ENCODE data around the gene CACUL1. TPM values are rescaled to one million over a fixed set of nuclear protein-coding genes. Genes with fewer than 3 reads are reported as not detected.
"Not testable (repeated sequence)": the region's sequence is repeated elsewhere in the genome, so short reads cannot be mapped to it uniquely, and the experiment has no call there.

The CACUL1 gene
- total RNA-seq, 1 experiment from 2014 or later = 67.5 TPM

DNA sequence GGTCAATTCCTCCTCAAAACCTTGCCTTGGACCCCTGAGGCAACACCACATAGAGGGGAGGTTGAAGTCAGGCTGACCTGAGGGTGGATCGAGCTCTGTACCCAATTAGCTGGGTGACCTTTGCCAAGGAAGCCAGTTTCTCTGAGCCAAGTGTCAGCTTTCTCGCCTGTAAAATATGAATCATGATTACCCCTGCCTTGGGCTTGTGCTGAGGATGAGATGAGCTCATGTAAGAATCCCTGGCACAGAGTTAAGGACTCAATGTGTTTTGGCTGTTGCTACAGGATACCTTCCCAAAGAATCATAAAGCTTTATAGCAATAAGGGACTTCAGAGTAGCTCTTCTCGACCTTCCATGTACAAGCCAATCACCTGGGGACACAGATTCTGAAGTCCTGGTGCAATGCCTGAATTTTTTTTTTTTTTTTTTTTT is 43.5 kb upstream of the CACUL1 start (continued):
- TF ChIP-seq, protein P1, sequence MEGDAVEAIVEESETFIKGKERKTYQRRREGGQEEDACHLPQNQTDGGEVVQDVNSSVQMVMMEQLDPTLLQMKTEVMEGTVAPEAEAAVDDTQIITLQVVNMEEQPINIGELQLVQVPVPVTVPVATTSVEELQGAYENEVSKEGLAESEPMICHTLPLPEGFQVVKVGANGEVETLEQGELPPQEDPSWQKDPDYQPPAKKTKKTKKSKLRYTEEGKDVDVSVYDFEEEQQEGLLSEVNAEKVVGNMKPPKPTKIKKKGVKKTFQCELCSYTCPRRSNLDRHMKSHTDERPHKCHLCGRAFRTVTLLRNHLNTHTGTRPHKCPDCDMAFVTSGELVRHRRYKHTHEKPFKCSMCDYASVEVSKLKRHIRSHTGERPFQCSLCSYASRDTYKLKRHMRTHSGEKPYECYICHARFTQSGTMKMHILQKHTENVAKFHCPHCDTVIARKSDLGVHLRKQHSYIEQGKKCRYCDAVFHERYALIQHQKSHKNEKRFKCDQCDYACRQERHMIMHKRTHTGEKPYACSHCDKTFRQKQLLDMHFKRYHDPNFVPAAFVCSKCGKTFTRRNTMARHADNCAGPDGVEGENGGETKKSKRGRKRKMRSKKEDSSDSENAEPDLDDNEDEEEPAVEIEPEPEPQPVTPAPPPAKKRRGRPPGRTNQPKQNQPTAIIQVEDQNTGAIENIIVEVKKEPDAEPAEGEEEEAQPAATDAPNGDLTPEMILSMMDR (IDR thresholded peaks at IDR 0.05 in 2 of 3, conservative IDR thresholded peaks at IDR 0.05 in 1 of 3; ENCODE audit: borderline replicate concordance in 1 of 3, insufficient read depth in 1 of 3, low read depth in 2 of 3, low read length in 2 of 3) = no peak
- no peak for TF ChIP-seq YY1 (IDR thresholded peaks at IDR 0.05; ENCODE audit: extremely low read depth, insufficient replicate concordance, low read depth, low read length)
- no peak for TF ChIP-seq EGR1 (IDR thresholded peaks at IDR 0.05; ENCODE audit: low read depth)
- TF ChIP-seq JUND (IDR thresholded peaks at IDR 0.05) = no peak; the same call in 1 of the 2 replicates
- no peak for TF ChIP-seq SP1 (IDR thresholded peaks at IDR 0.05; ENCODE audit: low read depth)
- no peak for TF ChIP-seq POLR2A (IDR thresholded peaks at IDR 0.05; ENCODE audit: borderline replicate concordance, extremely low read depth, insufficient read depth, insufficient read length)

DNA sequence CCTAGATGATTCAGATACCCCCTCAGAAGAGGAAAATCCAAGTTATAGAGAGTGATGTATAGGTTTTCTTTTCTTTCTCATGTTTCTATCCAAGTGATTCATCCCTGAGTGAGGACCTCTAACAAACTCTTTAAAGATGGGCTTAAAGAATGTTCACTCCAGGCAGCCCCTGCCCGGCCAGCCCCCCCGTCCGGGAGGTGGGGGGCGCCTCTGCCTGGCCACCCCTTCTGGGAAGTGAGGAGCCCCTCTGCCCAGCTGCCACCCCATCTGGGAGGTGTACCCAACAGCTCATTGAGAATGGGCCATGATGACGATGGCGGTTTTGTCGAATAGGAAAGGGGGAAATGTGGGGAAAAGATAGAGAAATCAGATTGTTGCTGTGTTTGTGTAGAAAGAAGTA is 40.2 kb upstream of the CACUL1 start:
- DNase-seq (ENCODE audit: low read depth, low spot score); H3K27me3 ChIP-seq (ENCODE audit: insufficient read depth, low read length); BruUV-seq (replicated peaks); H3K4me2 ChIP-seq (ENCODE audit: low read length); H3K9ac ChIP-seq (ENCODE audit: low read length); POLR2A ChIA-PET; intact Hi-C loops (cut with micrococcal nuclease); RAD21 ChIA-PET (ENCODE audit: low non-redundant PET in 1 of 2, low total read pairs in 2 of 2, uncharacterized antibody in 2 of 2, unreplicated experiment in 2 of 2); CTCF ChIA-PET; H3K9me3 ChIP-seq (ENCODE audit: control insufficient read depth in 1 of 2, insufficient read depth in 1 of 2, low read depth in 1 of 2, low read length in 2 of 2); H3K79me2 ChIP-seq (ENCODE audit: insufficient read depth, low read length); H3K4me3 ChIP-seq (replicated peaks in 1 of 2; ENCODE audit: low read depth in 1 of 2, low read length in 2 of 2); H3K27ac ChIP-seq (ENCODE audit: low read depth, low read length); H3K9me2 ChIP-seq (ENCODE audit: insufficient read depth); ATAC-seq; H3K36me3 ChIP-seq (ENCODE audit: control insufficient read depth in 1 of 2, insufficient read depth in 2 of 2, low read length in 2 of 2); H2AFZ ChIP-seq (ENCODE audit: low read depth, low read length, poor library complexity, severe bottlenecking); H4K20me1 ChIP-seq (ENCODE audit: insufficient read depth): not testable (repeated sequence)
- peaks cover 0 to 23% of the 10 kb centered on the region in 2 experiments; a peak in 2 of 4 replicates for H3K4me1 ChIP-seq (ENCODE audit: control insufficient read depth in 1 of 2, insufficient read depth in 2 of 2, low read length in 2 of 2)

DNA sequence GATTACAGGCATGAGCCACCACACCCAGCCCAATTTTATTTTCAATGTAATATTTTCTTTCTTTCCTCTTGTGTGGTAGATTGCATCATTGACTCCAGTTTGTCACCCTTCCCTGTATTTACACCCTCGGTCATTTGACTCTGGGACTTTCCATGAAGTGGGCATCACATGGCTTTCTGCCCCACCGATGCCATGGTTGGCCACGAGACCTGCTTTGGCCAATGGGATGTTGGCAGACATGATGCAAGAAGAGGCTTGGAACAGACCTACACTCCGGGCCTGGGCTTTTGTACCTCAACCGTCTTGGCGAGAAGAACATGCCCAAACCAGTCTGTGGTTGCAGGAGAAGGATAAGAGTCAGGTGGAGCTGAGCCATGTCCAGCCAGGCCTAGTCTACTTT is 38.8 kb upstream of the CACUL1 start:
- DNase-seq (ENCODE audit: low read depth, low spot score) (no peak), ATAC-seq (no peak)
- Histone ChIP-seq H3K27me3 (ENCODE audit: insufficient read depth, low read length) (peaks cover 4% of the 10 kb centered on the region; the same call in 1 of the 2 replicates), H3K9ac (ENCODE audit: low read length) (no peak overlapping the region), H3K79me2 (ENCODE audit: insufficient read depth, low read length) (no peaks in the 10 kb centered on the region), H3K9me2 (ENCODE audit: insufficient read depth) (no peaks in the 10 kb centered on the region), H4K20me1 (ENCODE audit: insufficient read depth) (no peaks in the 10 kb centered on the region), H3K27ac (ENCODE audit: low read depth, low read length) (no peak overlapping the region), H2AFZ (ENCODE audit: low read depth, low read length, poor library complexity, severe bottlenecking) (no peak overlapping the region), H3K4me1 (ENCODE audit: control insufficient read depth in 1 of 2, insufficient read depth in 2 of 2, low read length in 2 of 2) (peaks cover 0 to 10% of the 10 kb centered on the region in 2 experiments; a peak in 2 of 4 replicates), H3K36me3 (ENCODE audit: control insufficient read depth in 1 of 2, insufficient read depth in 2 of 2, low read length in 2 of 2) (no peaks in the 10 kb centered on the region), H3K4me2 (ENCODE audit: low read length) (no peak overlapping the region), H3K9me3 (ENCODE audit: control insufficient read depth in 1 of 2, insufficient read depth in 1 of 2, low read depth in 1 of 2, low read length in 2 of 2) (no peaks in the 10 kb centered on the region), H3K4me3 (replicated peaks in 1 of 2; ENCODE audit: low read depth in 1 of 2, low read length in 2 of 2) (no peak overlapping the region)
- ChIA-PET POLR2A (no interaction called here), CTCF (interaction anchor here (2.4 kb wide), 1 partner anchor 10 kb away, joined by 12 read pairs; no protein-coding TSS in a partner anchor), RAD21 (ENCODE audit: low non-redundant PET in 1 of 2, low total read pairs in 2 of 2, uncharacterized antibody in 2 of 2, unreplicated experiment in 2 of 2) (no interaction called here)
- intact Hi-C loops (cut with micrococcal nuclease) = no loop called here
- no TSS peak for BruUV-seq (replicated peaks)
- TF ChIP-seq ZFX (IDR thresholded peaks at IDR 0.05) (no peak), JUND (IDR thresholded peaks at IDR 0.05) (no peak), CEBPB (IDR thresholded peaks at IDR 0.05; ENCODE audit: low read depth) (no peak), SRF (IDR thresholded peaks at IDR 0.05; ENCODE audit: low read depth) (no peak), TCF7L2 (IDR thresholded peaks at IDR 0.05; ENCODE audit: borderline replicate concordance, extremely low read depth, insufficient read depth, insufficient read length) (no peak), POLR2AphosphoS5 (IDR thresholded peaks at IDR 0.05; ENCODE audit: low read depth, low read length) (no peak)

All from HCT116 (cell line).